ENCODE measurements around the gene ALPG.
A peak's percentile ranks its signal among the peaks of the same experiment; 100 is the strongest.
"Not testable (repeated sequence)": the region's sequence is repeated elsewhere in the genome, so short reads cannot be mapped to it uniquely, and the experiment has no call there.

ALPG gene

DNA sequence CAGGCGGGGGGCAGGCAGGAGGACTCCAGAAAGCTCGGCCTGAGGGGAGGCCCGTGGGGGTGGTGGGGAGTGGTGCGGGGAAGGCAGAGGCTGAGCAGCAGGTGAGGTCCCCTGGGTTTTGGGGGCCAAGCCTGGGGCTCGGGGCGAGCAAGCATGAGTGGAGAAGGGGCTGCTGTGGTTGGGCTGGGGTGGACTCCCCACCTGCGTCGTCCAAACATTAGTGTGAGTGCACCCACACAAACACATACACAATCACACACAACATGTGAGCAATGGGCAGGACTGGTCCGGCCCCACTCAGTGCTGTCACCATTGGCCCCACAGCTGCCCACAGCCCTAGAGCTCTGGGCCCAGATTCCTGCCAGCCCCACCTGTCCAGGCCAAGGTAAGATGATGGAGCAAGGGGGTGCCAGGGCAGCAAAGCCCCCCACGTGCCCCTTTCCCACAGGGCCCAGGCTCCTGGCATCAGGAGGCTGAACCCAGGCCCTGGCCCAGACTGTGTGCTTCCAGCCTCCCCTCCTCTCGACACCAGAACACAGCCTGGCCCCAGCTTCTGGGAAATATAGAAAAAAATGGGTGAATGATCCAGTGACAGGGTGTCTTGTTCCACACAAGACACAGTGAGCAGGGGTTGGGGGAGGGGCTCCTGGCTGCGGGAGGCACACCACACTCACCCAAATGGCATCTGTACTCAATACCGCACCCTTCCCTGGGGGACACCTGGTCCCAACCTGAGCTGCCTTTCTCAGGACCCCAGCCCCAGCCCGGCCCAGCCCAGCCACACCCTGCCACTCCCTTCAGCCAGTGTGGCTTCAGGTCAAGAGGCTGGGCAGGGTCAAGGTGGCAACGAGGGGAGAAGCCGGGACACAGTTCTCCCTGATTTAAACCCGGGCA is 28.6 kb upstream of the ALPG start:
- DNase-seq (ENCODE audit: low spot score) = peak; percentile 27
- CTCF ChIA-PET = interaction anchor here (0.6 to 0.7 kb wide), 2 partner anchors 26 to 212 kb away, joined by 3 read pairs; no protein-coding TSS in a partner anchor
- POLR2A ChIA-PET (ENCODE audit: low non-redundant PET) = no interaction called here
- TF ChIP-seq CTCF (conservative IDR thresholded peaks at IDR 0.05; ENCODE audit: low read depth) = no peak
- H3K27ac ChIP-seq = no peak overlapping the region

DNA sequence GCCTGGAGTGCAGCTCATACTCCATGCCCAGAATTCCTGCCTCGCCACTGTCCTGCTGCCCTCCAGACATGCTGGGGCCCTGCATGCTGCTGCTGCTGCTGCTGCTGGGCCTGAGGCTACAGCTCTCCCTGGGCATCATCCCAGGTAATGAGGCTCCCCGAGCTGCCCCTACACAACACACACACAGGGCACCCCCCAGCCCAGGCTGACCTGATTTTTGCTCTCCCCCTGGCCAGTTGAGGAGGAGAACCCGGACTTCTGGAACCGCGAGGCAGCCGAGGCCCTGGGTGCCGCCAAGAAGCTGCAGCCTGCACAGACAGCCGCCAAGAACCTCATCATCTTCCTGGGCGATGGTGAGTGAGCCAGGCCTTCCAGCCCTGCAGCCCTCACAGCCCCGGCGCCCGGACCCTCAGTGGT is 27.9 kb upstream of the ALPG start, which contains the start of gene ALPP:
Gene ALPP (plus strand): TSS at position 17 of the 417 bp plus-strand sequence. CDS start 52 bp downstream, at position 69.
- CTCF ChIA-PET = interaction anchor here (0.6 to 0.7 kb wide), 2 partner anchors 27 to 211 kb away, joined by 3 read pairs; no protein-coding TSS in a partner anchor
- POLR2A ChIA-PET (ENCODE audit: low non-redundant PET); H3K27ac ChIP-seq; DNase-seq (ENCODE audit: low spot score): not testable (repeated sequence)

- CTCF ChIA-PET; POLR2A ChIA-PET (ENCODE audit: low non-redundant PET); H3K27ac ChIP-seq; DNase-seq (ENCODE audit: low spot score): not testable (repeated sequence)
Measured at GRCh38 chr2:232379610-232380590, 26.7 kb upstream of the ALPG start.

DNA sequence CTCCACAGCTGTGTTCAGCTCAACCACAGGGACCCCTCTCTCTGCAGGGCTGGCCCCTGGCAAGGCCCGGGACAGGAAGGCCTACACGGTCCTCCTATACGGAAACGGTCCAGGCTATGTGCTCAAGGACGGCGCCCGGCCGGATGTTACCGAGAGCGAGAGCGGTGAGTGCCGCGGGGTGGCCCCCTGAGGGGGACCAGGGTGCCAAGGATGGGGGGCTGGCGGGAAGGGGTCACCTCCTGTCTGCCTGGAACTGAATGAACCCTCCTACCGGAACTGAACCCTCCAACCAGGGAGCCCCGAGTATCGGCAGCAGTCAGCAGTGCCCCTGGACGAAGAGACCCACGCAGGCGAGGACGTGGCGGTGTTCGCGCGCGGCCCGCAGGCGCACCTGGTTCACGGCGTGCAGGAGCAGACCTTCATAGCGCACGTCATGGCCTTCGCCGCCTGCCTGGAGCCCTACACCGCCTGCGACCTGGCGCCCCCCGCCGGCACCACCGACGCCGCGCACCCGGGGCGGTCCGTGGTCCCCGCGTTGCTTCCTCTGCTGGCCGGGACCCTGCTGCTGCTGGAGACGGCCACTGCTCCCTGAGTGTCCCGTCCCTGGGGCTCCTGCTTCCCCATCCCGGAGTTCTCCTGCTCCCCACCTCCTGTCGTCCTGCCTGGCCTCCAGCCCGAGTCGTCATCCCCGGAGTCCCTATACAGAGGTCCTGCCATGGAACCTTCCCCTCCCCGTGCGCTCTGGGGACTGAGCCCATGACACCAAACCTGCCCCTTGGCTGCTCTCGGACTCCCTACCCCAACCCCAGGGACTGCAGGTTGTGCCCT is 25.2 kb upstream of the ALPG start:
- DNase-seq (ENCODE audit: low spot score); CTCF ChIA-PET; POLR2A ChIA-PET (ENCODE audit: low non-redundant PET); H3K27ac ChIP-seq: not testable (repeated sequence)

GRCh38 chr2:232382331-232383225 is 24.1 kb upstream of the ALPG start:
- ChIA-PET CTCF (no interaction called here), POLR2A (ENCODE audit: low non-redundant PET) (no interaction called here)
- H3K27ac ChIP-seq = no peak overlapping the region
- TF ChIP-seq CTCF (conservative IDR thresholded peaks at IDR 0.05; ENCODE audit: low read depth) = no peak
- DNase-seq (ENCODE audit: low spot score) = no peak

DNA sequence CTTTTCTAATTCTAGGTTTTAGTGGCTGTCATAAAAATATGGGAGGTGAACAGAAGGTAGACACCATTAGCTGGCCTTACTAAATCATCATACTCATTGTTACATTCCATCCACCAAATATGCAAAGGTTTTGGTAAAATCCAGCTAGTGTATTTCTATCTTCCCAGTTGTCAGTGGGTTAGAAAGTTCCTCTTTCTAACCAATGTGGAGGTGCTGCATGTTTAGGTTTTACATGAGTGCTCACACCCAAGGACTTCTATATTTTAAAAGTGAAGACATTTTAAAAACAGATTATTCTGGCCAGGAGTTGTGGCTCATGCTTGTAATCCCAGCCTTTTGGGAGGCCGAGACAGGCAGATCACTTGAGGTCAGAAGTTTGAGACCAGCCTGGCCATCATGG is 22.2 kb upstream of the ALPG start:
- no peak overlapping the region for H3K27ac ChIP-seq
- DNase-seq (ENCODE audit: low spot score) = no peak
- ChIA-PET POLR2A (ENCODE audit: low non-redundant PET) (no interaction called here), CTCF (no interaction called here)
- TF ChIP-seq CTCF (conservative IDR thresholded peaks at IDR 0.05; ENCODE audit: low read depth) = no peak

- CTCF ChIA-PET = interaction anchor here (1.4 kb wide), 1 partner anchor 50 kb away, joined by 3 read pairs; no protein-coding TSS in a partner anchor
- H3K27ac ChIP-seq; POLR2A ChIA-PET (ENCODE audit: low non-redundant PET); DNase-seq (ENCODE audit: low spot score): not testable (repeated sequence)
Measured at GRCh38 chr2:232385058-232385457, 21.6 kb upstream of the ALPG start.
